Measurements from ENCODE around the gene H3-3A.

DNA sequence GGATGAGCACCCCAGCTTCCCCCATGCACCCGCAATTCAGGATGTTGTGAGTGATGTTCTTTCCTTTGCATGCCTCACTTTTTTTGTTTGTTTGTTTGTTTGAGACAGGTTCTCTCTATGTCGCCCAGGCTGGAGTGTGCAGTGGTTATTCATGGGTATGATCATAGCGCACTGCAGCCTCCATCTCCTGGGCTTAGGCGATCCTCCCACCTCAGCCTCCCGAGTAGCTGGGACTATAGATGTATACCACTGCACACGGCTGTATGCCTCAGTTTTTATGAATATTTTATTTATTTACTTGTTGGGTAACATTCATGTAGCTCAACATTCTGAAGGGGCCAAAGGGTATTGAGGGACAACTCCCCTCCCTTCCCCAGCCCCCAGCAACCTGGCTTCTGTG is 54.8 kb downstream of the H3-3A start:
- TF ChIP-seq CTCF (IDR thresholded peaks at IDR 0.05; ENCODE audit: low read depth, low read length) (no peak), POLR2A (IDR thresholded peaks at IDR 0.05; ENCODE audit: extremely low read depth, insufficient read length) (no peak), MYC (IDR thresholded peaks at IDR 0.05; ENCODE audit: low read depth, low read length) (no peak)
- TF ChIP-seq, protein P1, sequence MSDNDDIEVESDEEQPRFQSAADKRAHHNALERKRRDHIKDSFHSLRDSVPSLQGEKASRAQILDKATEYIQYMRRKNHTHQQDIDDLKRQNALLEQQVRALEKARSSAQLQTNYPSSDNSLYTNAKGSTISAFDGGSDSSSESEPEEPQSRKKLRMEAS (IDR thresholded peaks at IDR 0.05; ENCODE audit: low read depth, low read length): no peak
